DND-41 (cell line): ENCODE results near the gene RHBDD1.

Source experiments
- ATAC-seq: fragments of 200-7000 bp; cut with Tn5 transposase; 3 replicates; pipeline ENCODE4 v1.9.1; 2021; ENCODE audit warnings: low read depth; ENCODE audit not compliant: insufficient read depth
- DNase-seq: peaks from one replicate; pipeline ENCODE4 v3.0.0-alpha.2; 2020
- H2AFZ ChIP-seq: 2 replicates; pipeline ENCODE4 v1.6.0; 2012; ENCODE audit warnings: low read depth, low read length
- H3K27ac ChIP-seq: 2 replicates; pipeline ENCODE4 v1.5.1; 2012; ENCODE audit warnings: low read length, inconsistent platforms
- H3K27me3 ChIP-seq: fragments of 200-600 bp; sonication (generic); 2 replicates; pipeline ENCODE4 v1.6.0; 2012; ENCODE audit warnings: low read length, mild to moderate bottlenecking, inconsistent platforms; ENCODE audit not compliant: insufficient read depth, poor library complexity
- H3K36me3 ChIP-seq: 2 replicates; pipeline ENCODE4 v1.5.1; 2012; ENCODE audit warnings: low read length, inconsistent platforms; ENCODE audit not compliant: insufficient read depth
- H3K4me1 ChIP-seq: 2 replicates; pipeline ENCODE4 v1.5.1; 2012; ENCODE audit warnings: mild to moderate bottlenecking, low read length; ENCODE audit not compliant: insufficient read depth
- H3K4me2 ChIP-seq: 2 replicates; pipeline ENCODE4 v1.6.0; 2012; ENCODE audit warnings: mild to moderate bottlenecking, moderate library complexity, low read length, inconsistent platforms; ENCODE audit not compliant: insufficient read depth
- H3K4me3 ChIP-seq, 2 experiments: fragments of 200-600 bp in 1 of 2; shearing (Covaris generic) in 1 of 2; 2 replicates each; pipeline ENCODE4 v1.5.1; 2012 to 2016; ENCODE audit warnings: inconsistent platforms in 2 of 2, low read length in 2 of 2, mild to moderate bottlenecking in 2 of 2, low read depth in 1 of 2, moderate library complexity in 1 of 2
- H3K79me2 ChIP-seq: 2 replicates; pipeline ENCODE4 v1.6.0; 2012; ENCODE audit warnings: low read length, inconsistent platforms; ENCODE audit not compliant: insufficient read depth
- H3K9ac ChIP-seq: 2 replicates; pipeline ENCODE4 v1.6.0; 2012; ENCODE audit warnings: low read depth, mild to moderate bottlenecking, inconsistent platforms, low read length, moderate library complexity
- H3K9me3 ChIP-seq: 2 replicates; pipeline ENCODE4 v1.5.1; 2012; ENCODE audit warnings: low read length, moderate library complexity, mild to moderate bottlenecking, inconsistent platforms; ENCODE audit not compliant: insufficient read depth, severe bottlenecking
- H4K20me1 ChIP-seq: 2 replicates; pipeline ENCODE4 v1.6.0; 2012; ENCODE audit warnings: low read length; ENCODE audit not compliant: insufficient read depth
- EZH2 ChIP-seq: IDR thresholded peaks from 3 replicates; pipeline ENCODE4 v1.6.1; 2012; ENCODE audit warnings: borderline replicate concordance, low read depth, mild to moderate bottlenecking, moderate library complexity, low read length, inconsistent platforms; ENCODE audit not compliant: severe bottlenecking
- TF ChIP-seq, protein P1 (sequence below): IDR thresholded peaks from 2 replicates; pipeline ENCODE4 v1.5.1; 2012; ENCODE audit warnings: borderline replicate concordance, low read length, moderate library complexity, mild to moderate bottlenecking; ENCODE audit not compliant: poor library complexity, severe bottlenecking; ENCODE audit errors: extremely low read depth

The RHBDD1 gene

DNA sequence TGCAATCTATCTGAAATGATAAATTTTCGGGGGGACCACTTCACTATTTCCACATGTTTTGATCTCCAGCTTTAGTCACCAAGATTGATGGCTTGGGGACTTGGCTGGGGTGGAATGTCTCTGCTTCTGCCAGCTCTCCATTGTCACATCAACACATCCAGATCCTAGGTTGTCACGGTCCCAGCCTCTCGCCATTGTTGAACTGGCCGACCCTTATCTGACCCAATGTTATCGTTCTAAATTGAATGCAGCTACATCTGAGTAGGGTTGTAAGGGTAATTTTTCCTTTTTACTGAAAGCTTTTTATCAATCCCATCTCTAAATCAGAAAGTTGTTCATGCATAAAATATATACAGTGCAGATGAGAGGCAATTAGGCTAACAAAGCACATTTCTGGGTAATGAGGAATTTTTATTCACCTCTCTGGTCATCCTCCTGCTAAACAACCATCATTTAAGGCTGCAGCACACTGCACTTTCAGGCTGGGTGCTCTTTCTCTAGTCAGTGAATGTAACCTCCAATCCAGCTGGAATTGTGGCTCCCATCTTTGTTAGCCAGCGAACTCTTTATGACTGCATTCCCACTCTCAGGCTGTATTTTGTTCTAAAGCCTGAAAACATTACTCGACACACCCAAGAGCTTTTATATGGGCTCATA lies 200.0 kb downstream of the RHBDD1 start:
- Histone ChIP-seq H3K27me3 (no peaks in the 10 kb centered on the region), H3K4me1 (no peaks in the 10 kb centered on the region), H3K4me2 (no peak overlapping the region), H3K79me2 (no peaks in the 10 kb centered on the region), H3K4me3 (no peak overlapping the region), H4K20me1 (no peaks in the 10 kb centered on the region), H3K9me3 (no peaks in the 10 kb centered on the region), H2AFZ (no peak overlapping the region), H3K36me3 (no peaks in the 10 kb centered on the region), H3K27ac (no peak overlapping the region), H3K9ac (no peak overlapping the region)
- TF ChIP-seq EZH2: no peak
- TF ChIP-seq, protein P1, sequence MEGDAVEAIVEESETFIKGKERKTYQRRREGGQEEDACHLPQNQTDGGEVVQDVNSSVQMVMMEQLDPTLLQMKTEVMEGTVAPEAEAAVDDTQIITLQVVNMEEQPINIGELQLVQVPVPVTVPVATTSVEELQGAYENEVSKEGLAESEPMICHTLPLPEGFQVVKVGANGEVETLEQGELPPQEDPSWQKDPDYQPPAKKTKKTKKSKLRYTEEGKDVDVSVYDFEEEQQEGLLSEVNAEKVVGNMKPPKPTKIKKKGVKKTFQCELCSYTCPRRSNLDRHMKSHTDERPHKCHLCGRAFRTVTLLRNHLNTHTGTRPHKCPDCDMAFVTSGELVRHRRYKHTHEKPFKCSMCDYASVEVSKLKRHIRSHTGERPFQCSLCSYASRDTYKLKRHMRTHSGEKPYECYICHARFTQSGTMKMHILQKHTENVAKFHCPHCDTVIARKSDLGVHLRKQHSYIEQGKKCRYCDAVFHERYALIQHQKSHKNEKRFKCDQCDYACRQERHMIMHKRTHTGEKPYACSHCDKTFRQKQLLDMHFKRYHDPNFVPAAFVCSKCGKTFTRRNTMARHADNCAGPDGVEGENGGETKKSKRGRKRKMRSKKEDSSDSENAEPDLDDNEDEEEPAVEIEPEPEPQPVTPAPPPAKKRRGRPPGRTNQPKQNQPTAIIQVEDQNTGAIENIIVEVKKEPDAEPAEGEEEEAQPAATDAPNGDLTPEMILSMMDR: no peak
- ATAC-seq: no peak
- DNase-seq: no peak

DNA sequence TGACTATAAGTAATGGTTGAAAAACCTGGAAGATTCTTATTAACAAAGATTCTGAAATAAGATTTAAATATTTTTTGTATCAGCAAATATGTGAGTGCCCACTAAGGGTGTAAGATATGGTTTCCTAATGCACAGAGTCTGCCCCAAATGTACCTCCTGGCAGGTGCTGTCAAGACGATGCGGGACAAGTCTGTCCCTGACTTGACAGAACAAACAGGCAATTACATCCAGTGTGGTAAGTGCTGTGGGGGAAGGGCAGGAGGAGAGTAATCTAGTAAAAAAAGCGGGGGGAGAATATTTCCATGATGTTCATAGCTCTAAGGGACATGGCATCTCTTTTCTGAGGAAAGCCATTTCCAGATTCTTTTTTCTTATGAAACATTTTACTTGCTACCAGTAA lies 200.7 kb downstream of the RHBDD1 start:
- TF ChIP-seq, protein P1: no peak
- no peak for TF ChIP-seq EZH2
- H3K9ac ChIP-seq: no peak overlapping the region
- no peaks in the 10 kb centered on the region for H3K79me2 ChIP-seq
- DNase-seq: no peak
- ATAC-seq: no peak
- H3K27me3 ChIP-seq: no peaks in the 10 kb centered on the region
- H3K27ac ChIP-seq: no peak overlapping the region
- H3K9me3 ChIP-seq: no peaks in the 10 kb centered on the region
- no peaks in the 10 kb centered on the region for H3K36me3 ChIP-seq
- H3K4me1 ChIP-seq: no peaks in the 10 kb centered on the region
- H4K20me1 ChIP-seq: no peaks in the 10 kb centered on the region
- H3K4me2 ChIP-seq: no peak overlapping the region
- no peak overlapping the region for H2AFZ ChIP-seq
- H3K4me3 ChIP-seq: no peak overlapping the region

DNA sequence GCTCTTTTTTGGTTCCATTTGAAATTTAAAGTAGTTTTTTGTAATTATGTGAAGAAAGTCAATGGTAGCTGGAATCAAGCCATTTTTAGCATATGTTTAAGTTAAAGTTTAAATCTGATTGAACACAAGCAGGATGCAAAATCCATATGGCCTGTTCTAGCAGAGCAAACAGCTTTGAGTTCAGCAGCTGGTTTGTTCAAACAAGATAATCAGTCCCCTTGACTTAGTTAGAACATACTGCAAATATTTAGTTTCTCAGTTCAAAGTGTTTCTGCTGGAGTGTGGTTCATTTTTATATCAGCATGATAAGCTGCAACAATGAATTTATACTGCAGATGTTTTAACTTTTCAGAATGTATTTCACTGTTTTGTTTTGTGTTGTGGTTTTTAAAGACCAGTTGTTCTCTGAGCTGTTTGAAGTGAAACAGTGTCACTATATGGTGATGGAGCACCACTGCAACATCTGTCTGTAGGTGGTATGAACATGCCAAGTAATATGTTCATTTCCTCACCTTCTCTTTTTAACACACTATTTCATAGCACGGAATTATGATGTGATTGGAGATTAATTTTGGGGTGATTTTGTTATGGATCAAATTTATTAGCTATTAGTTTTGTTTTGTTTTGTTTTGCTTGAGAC lies 202.8 kb downstream of the RHBDD1 start:
- Histone ChIP-seq H3K79me2 (no peaks in the 10 kb centered on the region), H4K20me1 (no peaks in the 10 kb centered on the region), H3K9ac (no peak overlapping the region), H3K4me2 (no peak overlapping the region), H3K27ac (no peak overlapping the region), H3K4me1 (no peaks in the 10 kb centered on the region), H3K4me3 (no peak overlapping the region), H2AFZ (no peak overlapping the region), H3K27me3 (peaks cover 8% of the 10 kb centered on the region), H3K9me3 (no peaks in the 10 kb centered on the region), H3K36me3 (no peaks in the 10 kb centered on the region)
- ATAC-seq (no peak), DNase-seq (no peak)
- no peak for TF ChIP-seq EZH2
- TF ChIP-seq, protein P1: peak; percentile 23
